ENCODE results near the gene WDR1. TPM values are rescaled to one million over a fixed set of nuclear protein-coding genes. Genes with fewer than 3 reads are reported as not detected.
A peak's percentile ranks its signal among the peaks of the same experiment; 100 is the strongest.

The WDR1 gene
- polyA plus RNA-seq, 3 donors = 206 to 251 (median 243) TPM

GRCh38 chr4:10090467-10091250 is 25.9 kb downstream of the WDR1 start:
- Mint-ChIP-seq H3K27ac (peak overlapping the region in 4 of 7 donors; percentile 46 to 78 (median 64)), H3K36me3 (peaks cover 93 to 99% of the 10 kb centered on the region in 2 donors), H3K27me3 (ENCODE audit: low read depth in 3 of 3) (peaks cover 0 to 1% (median 0%) of the 10 kb centered on the region in 3 donors), H3K4me1 (peaks cover 32% of the 10 kb centered on the region), H3K4me3 (no peak overlapping the region), H3K9me3 (no peaks in the 10 kb centered on the region)
- Histone ChIP-seq H3K79me2 (ENCODE audit: insufficient read depth, low read length) (peaks cover 90% of the 10 kb centered on the region), H4K20me1 (ENCODE audit: insufficient read depth, low read length) (peaks cover 100% of the 10 kb centered on the region), H3K27ac (ENCODE audit: low read depth in 1 of 2, low read length in 2 of 2) (peak overlapping the region in 1 of 2 donors; percentile 38), H2AFZ (ENCODE audit: insufficient read depth, low read depth, low read length, poor library complexity, severe bottlenecking) (no peak overlapping the region), H3K27me3 (ENCODE audit: control insufficient read depth in 2 of 2, insufficient read depth in 2 of 2, low read length in 2 of 2) (no peaks in the 10 kb centered on the region), H3K36me3 (replicated peaks in 1 of 2; ENCODE audit: control insufficient read depth in 1 of 2, insufficient read depth in 2 of 2, low read length in 2 of 2) (peaks cover 99 to 100% of the 10 kb centered on the region in 2 donors), H3K9me3 (replicated peaks in 1 of 2; ENCODE audit: control insufficient read depth in 1 of 2, insufficient read depth in 1 of 2, low read length in 2 of 2) (no peaks in the 10 kb centered on the region), H3K4me3 (replicated peaks in 1 of 3; ENCODE audit: low read depth in 2 of 3, low read length in 3 of 3) (no peak overlapping the region), H3K4me1 (ENCODE audit: control insufficient read depth in 1 of 2, insufficient read depth in 2 of 2, low read length in 2 of 2) (peaks cover 31% of the 10 kb centered on the region in 2 donors), H3K9ac (ENCODE audit: insufficient read depth, low read length, poor library complexity, severe bottlenecking) (no peak overlapping the region), H3K4me2 (replicated peaks; ENCODE audit: extremely low read depth, low read length, poor library complexity, severe bottlenecking) (no peak overlapping the region)
- intact Hi-C loops (cut with micrococcal nuclease) = no loop called here
- 95% methylated on average over 21 of the region's 21 CpGs for WGBS (ENCODE audit: insufficient coverage)
- no peak for TF ChIP-seq CTCF (IDR thresholded peaks at IDR 0.05)
- no peak for DNase-seq

GRCh38 chr4:10089346-10089745 is 27.3 kb downstream of the WDR1 start:
- Histone ChIP-seq H3K4me1 (ENCODE audit: control insufficient read depth in 1 of 2, insufficient read depth in 2 of 2, low read length in 2 of 2) (peaks cover 18% of the 10 kb centered on the region in 2 donors), H3K4me3 (replicated peaks in 1 of 3; ENCODE audit: low read depth in 2 of 3, low read length in 3 of 3) (no peak overlapping the region), H3K27ac (ENCODE audit: low read depth in 1 of 2, low read length in 2 of 2) (peak overlapping the region in 1 of 2 donors; percentile 38), H3K79me2 (ENCODE audit: insufficient read depth, low read length) (peaks cover 81% of the 10 kb centered on the region), H3K4me2 (replicated peaks; ENCODE audit: extremely low read depth, low read length, poor library complexity, severe bottlenecking) (no peak overlapping the region), H3K27me3 (ENCODE audit: control insufficient read depth in 2 of 2, insufficient read depth in 2 of 2, low read length in 2 of 2) (no peaks in the 10 kb centered on the region), H3K9ac (ENCODE audit: insufficient read depth, low read length, poor library complexity, severe bottlenecking) (no peak overlapping the region), H4K20me1 (ENCODE audit: insufficient read depth, low read length) (peaks cover 100% of the 10 kb centered on the region), H3K9me3 (replicated peaks in 1 of 2; ENCODE audit: control insufficient read depth in 1 of 2, insufficient read depth in 1 of 2, low read length in 2 of 2) (no peaks in the 10 kb centered on the region), H3K36me3 (replicated peaks in 1 of 2; ENCODE audit: control insufficient read depth in 1 of 2, insufficient read depth in 2 of 2, low read length in 2 of 2) (peaks cover 99 to 100% of the 10 kb centered on the region in 2 donors), H2AFZ (ENCODE audit: insufficient read depth, low read depth, low read length, poor library complexity, severe bottlenecking) (no peak overlapping the region)
- Mint-ChIP-seq H3K4me1 (peaks cover 19% of the 10 kb centered on the region), H3K27ac (peak overlapping the region in 1 of 7 donors; percentile 45), H3K36me3 (peaks cover 96 to 99% of the 10 kb centered on the region in 2 donors), H3K9me3 (no peaks in the 10 kb centered on the region), H3K4me3 (no peak overlapping the region), H3K27me3 (ENCODE audit: low read depth in 3 of 3) (peaks cover 0 to 1% (median 0%) of the 10 kb centered on the region in 3 donors)
- 85% methylated on average over 6 of the region's 11 CpGs for WGBS (ENCODE audit: insufficient coverage)
- intact Hi-C loops (cut with micrococcal nuclease) = no loop called here
- peak; percentile 41 for TF ChIP-seq CTCF (IDR thresholded peaks at IDR 0.05)
- no peak for DNase-seq

Data from CD14-positive monocyte (primary cell).